ENCODE results near the gene MAP2K2. TPM values are rescaled to one million over a fixed set of nuclear protein-coding genes. Genes with fewer than 3 reads are reported as not detected.
"Not testable (repeated sequence)": the region's sequence is repeated elsewhere in the genome, so short reads cannot be mapped to it uniquely, and the experiment has no call there.

Gene MAP2K2
- total RNA-seq, 1 donor: 233 TPM

DNA sequence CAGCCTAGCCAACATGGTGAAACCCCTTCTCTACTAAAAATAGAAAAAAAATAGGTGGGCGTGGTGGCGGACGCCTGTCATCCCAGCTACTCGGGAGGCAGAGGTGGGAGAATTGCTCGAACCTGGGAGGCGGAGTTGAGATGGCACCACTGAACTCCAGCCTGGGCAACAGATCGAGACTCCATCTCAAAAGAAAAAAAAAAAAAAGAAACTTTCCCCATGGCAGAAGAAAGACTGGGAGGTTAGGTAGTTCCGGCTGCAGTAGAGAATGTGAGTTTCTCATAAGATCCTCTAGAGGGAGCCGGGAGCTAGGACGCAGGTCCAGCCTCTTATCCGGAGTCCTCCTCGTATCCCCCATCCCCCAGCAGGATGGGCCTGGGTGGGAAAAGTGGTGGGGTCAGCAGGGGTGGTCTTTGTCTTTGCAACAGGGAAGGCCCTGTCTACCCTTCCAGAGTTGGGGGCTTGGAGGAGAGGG lies 16.4 kb upstream of the MAP2K2 start:
- Histone ChIP-seq H3K4me3 (ENCODE audit: insufficient read depth, low read length) (peak overlapping the region; percentile 35), H3K36me3 (ENCODE audit: insufficient read depth, low read length) (no peaks in the 10 kb centered on the region), H3K9me3 (ENCODE audit: low read depth, low read length) (no peaks in the 10 kb centered on the region), H3K27ac (ENCODE audit: low read depth, low read length) (no peak overlapping the region), H3K4me1 (ENCODE audit: insufficient read depth, low read length) (peaks cover 2% of the 10 kb centered on the region), H2AFZ (ENCODE audit: low read length) (no peak overlapping the region), H4K20me1 (ENCODE audit: insufficient read depth, low read length) (no peaks in the 10 kb centered on the region), H3K4me2 (ENCODE audit: insufficient read depth, low read length) (no peak overlapping the region), H3K79me2 (ENCODE audit: insufficient read depth, low read length) (no peaks in the 10 kb centered on the region), H3K27me3 (ENCODE audit: insufficient read depth, low read length) (no peaks in the 10 kb centered on the region)
- peak; percentile 94 for DNase-seq (ENCODE audit: insufficient read length, low spot score, missing footprints)
- TF ChIP-seq, protein P1, sequence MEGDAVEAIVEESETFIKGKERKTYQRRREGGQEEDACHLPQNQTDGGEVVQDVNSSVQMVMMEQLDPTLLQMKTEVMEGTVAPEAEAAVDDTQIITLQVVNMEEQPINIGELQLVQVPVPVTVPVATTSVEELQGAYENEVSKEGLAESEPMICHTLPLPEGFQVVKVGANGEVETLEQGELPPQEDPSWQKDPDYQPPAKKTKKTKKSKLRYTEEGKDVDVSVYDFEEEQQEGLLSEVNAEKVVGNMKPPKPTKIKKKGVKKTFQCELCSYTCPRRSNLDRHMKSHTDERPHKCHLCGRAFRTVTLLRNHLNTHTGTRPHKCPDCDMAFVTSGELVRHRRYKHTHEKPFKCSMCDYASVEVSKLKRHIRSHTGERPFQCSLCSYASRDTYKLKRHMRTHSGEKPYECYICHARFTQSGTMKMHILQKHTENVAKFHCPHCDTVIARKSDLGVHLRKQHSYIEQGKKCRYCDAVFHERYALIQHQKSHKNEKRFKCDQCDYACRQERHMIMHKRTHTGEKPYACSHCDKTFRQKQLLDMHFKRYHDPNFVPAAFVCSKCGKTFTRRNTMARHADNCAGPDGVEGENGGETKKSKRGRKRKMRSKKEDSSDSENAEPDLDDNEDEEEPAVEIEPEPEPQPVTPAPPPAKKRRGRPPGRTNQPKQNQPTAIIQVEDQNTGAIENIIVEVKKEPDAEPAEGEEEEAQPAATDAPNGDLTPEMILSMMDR (IDR thresholded peaks at IDR 0.05; ENCODE audit: extremely low read depth, low read depth, low read length): peak; percentile 58

DNA sequence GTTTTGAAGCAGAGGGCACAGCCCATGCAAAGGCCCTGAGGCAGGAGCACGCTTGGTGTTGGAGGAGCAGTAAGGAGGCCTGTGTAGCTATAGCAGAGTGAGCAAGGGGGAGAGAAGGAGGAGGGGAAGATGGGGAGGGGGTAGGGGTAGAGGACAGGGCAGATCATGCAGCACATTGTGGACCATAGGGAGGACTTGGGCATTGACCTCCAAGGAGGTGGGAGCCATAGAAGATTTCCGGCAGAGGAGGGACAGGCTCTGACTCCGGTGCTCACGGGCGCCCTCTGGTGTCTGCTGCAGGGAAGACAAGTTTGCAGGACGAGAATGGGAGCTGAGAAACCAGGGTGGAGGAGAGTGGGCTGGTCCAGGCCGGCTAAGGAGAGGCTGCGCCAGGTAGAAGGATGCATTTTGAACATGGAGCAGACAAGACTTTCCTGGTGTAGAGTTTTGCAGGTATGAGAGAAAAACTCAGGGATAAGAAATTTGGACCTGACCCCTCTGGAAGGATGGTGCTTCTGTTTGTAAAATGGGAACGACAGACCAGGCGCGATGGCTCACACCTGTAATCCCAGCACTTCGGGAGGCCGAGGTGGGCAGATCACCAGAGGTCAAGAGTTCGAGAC lies 15.8 kb upstream of the MAP2K2 start:
- H3K79me2 ChIP-seq (ENCODE audit: insufficient read depth, low read length): no peaks in the 10 kb centered on the region
- TF ChIP-seq, protein P1 (IDR thresholded peaks at IDR 0.05; ENCODE audit: extremely low read depth, low read depth, low read length): peak; percentile 80

DNA sequence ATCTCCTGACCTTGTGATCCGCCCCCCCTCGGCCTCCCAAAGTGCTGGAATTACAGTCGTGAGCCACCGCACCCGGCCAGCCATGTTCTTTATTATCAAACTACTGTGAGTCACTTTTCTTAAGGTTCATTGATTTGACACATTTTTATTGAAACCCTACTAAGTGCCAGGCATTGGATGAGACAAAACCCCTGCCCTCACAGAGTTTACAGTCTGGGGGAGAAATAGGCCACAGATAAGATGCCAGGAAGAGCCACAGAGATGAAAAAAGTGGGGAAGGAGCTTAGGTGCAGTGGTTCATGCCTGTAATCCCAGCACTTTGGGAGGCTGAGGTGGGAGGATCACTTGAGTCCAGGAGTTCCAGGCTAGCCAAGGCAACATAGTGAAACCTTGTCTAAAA lies 14.5 kb upstream of the MAP2K2 start:
- TF ChIP-seq, protein P1 (IDR thresholded peaks at IDR 0.05; ENCODE audit: extremely low read depth, low read depth, low read length): no peak
- Histone ChIP-seq H3K36me3 (ENCODE audit: insufficient read depth, low read length) (no peaks in the 10 kb centered on the region), H2AFZ (ENCODE audit: low read length) (no peak overlapping the region), H3K9me3 (ENCODE audit: low read depth, low read length) (no peaks in the 10 kb centered on the region), H3K4me2 (ENCODE audit: insufficient read depth, low read length) (no peak overlapping the region), H3K79me2 (ENCODE audit: insufficient read depth, low read length) (no peaks in the 10 kb centered on the region), H3K27me3 (ENCODE audit: insufficient read depth, low read length) (no peaks in the 10 kb centered on the region), H3K4me3 (ENCODE audit: insufficient read depth, low read length) (no peak overlapping the region), H3K27ac (ENCODE audit: low read depth, low read length) (no peak overlapping the region), H3K4me1 (ENCODE audit: insufficient read depth, low read length) (peaks cover 2% of the 10 kb centered on the region), H4K20me1 (ENCODE audit: insufficient read depth, low read length) (no peaks in the 10 kb centered on the region)
- DNase-seq (ENCODE audit: insufficient read length, low spot score, missing footprints): no peak

More for the DNA sequence above, 15.8 kb upstream of the MAP2K2 start:
- peaks cover 2% of the 10 kb centered on the region for H3K4me1 ChIP-seq (ENCODE audit: insufficient read depth, low read length)
- no peaks in the 10 kb centered on the region for H3K9me3 ChIP-seq (ENCODE audit: low read depth, low read length)
- no peak overlapping the region for H3K4me3 ChIP-seq (ENCODE audit: insufficient read depth, low read length)
- H3K27ac ChIP-seq (ENCODE audit: low read depth, low read length): no peak overlapping the region
- H4K20me1 ChIP-seq (ENCODE audit: insufficient read depth, low read length): no peaks in the 10 kb centered on the region
- no peaks in the 10 kb centered on the region for H3K27me3 ChIP-seq (ENCODE audit: insufficient read depth, low read length)
- H3K4me2 ChIP-seq (ENCODE audit: insufficient read depth, low read length): no peak overlapping the region
- peak; percentile 90 for DNase-seq (ENCODE audit: insufficient read length, low spot score, missing footprints)
- H2AFZ ChIP-seq (ENCODE audit: low read length): no peak overlapping the region
- H3K36me3 ChIP-seq (ENCODE audit: insufficient read depth, low read length): no peaks in the 10 kb centered on the region

DNA sequence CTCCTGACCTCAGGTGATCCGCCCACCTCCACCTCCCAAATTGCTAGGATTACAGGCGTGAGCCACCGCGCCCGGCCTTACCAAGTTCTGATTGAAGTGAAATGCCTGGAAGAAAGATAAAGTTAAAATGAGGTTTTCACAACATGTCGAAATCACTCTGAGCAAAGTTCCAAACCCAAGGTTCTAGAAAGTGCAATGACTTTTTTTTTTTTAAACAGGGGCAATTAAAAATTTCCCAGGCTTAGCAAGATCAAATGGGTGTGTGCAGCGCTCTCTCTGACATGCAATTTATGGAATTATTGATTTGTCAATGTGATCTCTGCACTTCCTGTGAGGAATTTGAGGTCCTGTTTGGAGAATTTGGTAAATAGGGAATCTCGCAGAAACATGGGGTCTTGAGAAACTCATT lies 12.8 kb upstream of the MAP2K2 start:
- Histone ChIP-seq H3K36me3 (ENCODE audit: insufficient read depth, low read length) (no peaks in the 10 kb centered on the region), H3K4me2 (ENCODE audit: insufficient read depth, low read length) (no peak overlapping the region), H3K79me2 (ENCODE audit: insufficient read depth, low read length) (no peaks in the 10 kb centered on the region), H3K9me3 (ENCODE audit: low read depth, low read length) (no peaks in the 10 kb centered on the region), H3K27ac (ENCODE audit: low read depth, low read length) (no peak overlapping the region), H3K27me3 (ENCODE audit: insufficient read depth, low read length) (no peaks in the 10 kb centered on the region), H4K20me1 (ENCODE audit: insufficient read depth, low read length) (no peaks in the 10 kb centered on the region), H2AFZ (ENCODE audit: low read length) (no peak overlapping the region), H3K4me1 (ENCODE audit: insufficient read depth, low read length) (peaks cover 2% of the 10 kb centered on the region), H3K4me3 (ENCODE audit: insufficient read depth, low read length) (no peak overlapping the region)
- TF ChIP-seq, protein P1 (IDR thresholded peaks at IDR 0.05; ENCODE audit: extremely low read depth, low read depth, low read length): no peak
- no peak for DNase-seq (ENCODE audit: insufficient read length, low spot score, missing footprints)

DNA sequence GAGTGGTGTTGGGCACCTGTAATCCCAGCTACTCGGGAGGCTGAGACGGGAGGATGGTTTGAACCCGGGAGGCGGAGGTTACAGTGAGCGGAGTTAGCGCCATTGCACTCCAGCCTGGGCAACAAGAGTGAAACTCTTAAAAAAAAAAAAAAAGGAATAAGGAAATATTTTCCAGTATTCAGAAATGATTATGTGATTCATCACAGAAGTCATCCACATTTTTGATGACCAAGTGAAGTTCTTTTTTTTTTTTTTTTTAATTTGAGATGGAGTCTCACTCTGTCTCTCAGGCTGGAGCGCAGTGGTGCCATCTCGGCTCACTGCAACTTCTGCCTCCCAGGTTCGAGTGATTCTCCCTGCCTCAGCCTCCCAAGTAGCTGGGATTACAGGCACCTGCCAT lies 11.5 kb upstream of the MAP2K2 start:
- H3K36me3 ChIP-seq (ENCODE audit: insufficient read depth, low read length); H3K9me3 ChIP-seq (ENCODE audit: low read depth, low read length); H4K20me1 ChIP-seq (ENCODE audit: insufficient read depth, low read length); H3K79me2 ChIP-seq (ENCODE audit: insufficient read depth, low read length); H2AFZ ChIP-seq (ENCODE audit: low read length); H3K27me3 ChIP-seq (ENCODE audit: insufficient read depth, low read length); H3K27ac ChIP-seq (ENCODE audit: low read depth, low read length); H3K4me2 ChIP-seq (ENCODE audit: insufficient read depth, low read length); H3K4me3 ChIP-seq (ENCODE audit: insufficient read depth, low read length): not testable (repeated sequence)
- peak; percentile 88 for DNase-seq (ENCODE audit: insufficient read length, low spot score, missing footprints)
- peaks cover 11% of the 10 kb centered on the region for H3K4me1 ChIP-seq (ENCODE audit: insufficient read depth, low read length)

Data from osteoblast (primary cell).